Activated CD4-positive, alpha-beta T cell treated with anti-CD3 and anti-CD28 coated beads for 36 hours (primary cell): ENCODE results near the gene THSD4. TPM values are rescaled to one million over a fixed set of nuclear protein-coding genes. Genes with fewer than 3 reads are reported as not detected.

Experiments used
- ATAC-seq: fragments of 200-7000 bp; cut with Tn5 transposase; one replicate; pipeline ENCODE4 v1.10.0; 2021; ENCODE audit warnings: mild to moderate bottlenecking, moderate library complexity
- CTCF ChIA-PET: fragments of 350-600 bp; sonication (Branson Sonifier 250); formaldehyde crosslinking; loops from one replicate; lab custom pipeline; 2021; ENCODE audit warnings: antibody characterized with exemption; lab: Charles Lee
- POLR2A ChIA-PET: fragments of 350-600 bp; sonication (Branson Sonifier 250); formaldehyde crosslinking; loops from one replicate; lab custom pipeline; 2021; ENCODE audit warnings: antibody characterized with exemption, inconsistent platforms; lab: Charles Lee
- DNase-seq: peaks from one replicate; pipeline ENCODE4 v3.0.0-alpha.2; 2020
- H3K27ac Mint-ChIP-seq: one replicate; pipeline ENCODE4 v1.8.0; 2021; ENCODE audit warnings: mixed read lengths
- H3K27me3 Mint-ChIP-seq: one replicate; pipeline ENCODE4 v1.8.0; 2021; ENCODE audit warnings: mixed read lengths
- H3K36me3 Mint-ChIP-seq: one replicate; pipeline ENCODE4 v1.8.0; 2021; ENCODE audit warnings: low read depth, mixed read lengths
- H3K4me1 Mint-ChIP-seq: one replicate; pipeline ENCODE4 v1.8.0; 2021; ENCODE audit warnings: mixed read lengths
- H3K4me3 Mint-ChIP-seq: one replicate; pipeline ENCODE4 v1.8.0; 2021; ENCODE audit warnings: mild to moderate bottlenecking, moderate library complexity, mixed read lengths
- H3K9me3 Mint-ChIP-seq: one replicate; pipeline ENCODE4 v1.8.0; 2021; ENCODE audit warnings: low read depth, mixed read lengths
- intact Hi-C, 2 experiments: fragments of 100-400 bp; cut with DNase I in 1 of 2; cut with micrococcal nuclease in 1 of 2; formaldehyde crosslinking; loops; one replicate each; pipeline versions ENCODE4 v1.14.2 to v1.15.1; 2022 to 2024; cut with DNase I, micrococcal nuclease
- total RNA-seq, 2 experiments: library from RNA; stranded (reverse); gene quantifications; one replicate each; pipeline ENCODE4 v1.2.3, GENCODE V29; 2021

The THSD4 gene
- total RNA-seq, 2 experiments from 2014 or later = not detected

GRCh38 chr15:71592203-71592602, 476.9 kb downstream of the THSD4 start:
- ChIA-PET POLR2A (no interaction called here), CTCF (no interaction called here)
- H3K9me3 Mint-ChIP-seq = no peaks in the 10 kb centered on the region
- H3K27ac Mint-ChIP-seq = no peak overlapping the region
- no peak for DNase-seq
- H3K27me3 Mint-ChIP-seq = peaks cover 4% of the 10 kb centered on the region
- no peaks in the 10 kb centered on the region for H3K4me1 Mint-ChIP-seq
- intact Hi-C loops = no loop called here
- H3K4me3 Mint-ChIP-seq = no peak overlapping the region
- no peak for ATAC-seq
- no peaks in the 10 kb centered on the region for H3K36me3 Mint-ChIP-seq

- H3K4me3 Mint-ChIP-seq = no peak overlapping the region
- H3K36me3 Mint-ChIP-seq = no peaks in the 10 kb centered on the region
- no peak for DNase-seq
- H3K4me1 Mint-ChIP-seq = no peaks in the 10 kb centered on the region
- ChIA-PET CTCF (no interaction called here), POLR2A (no interaction called here)
- H3K27ac Mint-ChIP-seq = no peak overlapping the region
- no peak for ATAC-seq
- no peaks in the 10 kb centered on the region for H3K9me3 Mint-ChIP-seq
- intact Hi-C loops = no loop called here
- H3K27me3 Mint-ChIP-seq = peaks cover 2% of the 10 kb centered on the region
Measured at GRCh38 chr15:71595846-71596553, 480.7 kb downstream of the THSD4 start.

- H3K4me3 Mint-ChIP-seq = no peak overlapping the region
- no peak overlapping the region for H3K27ac Mint-ChIP-seq
- intact Hi-C loops = no loop called here
- peaks cover 5% of the 10 kb centered on the region for H3K27me3 Mint-ChIP-seq
- no peaks in the 10 kb centered on the region for H3K36me3 Mint-ChIP-seq
- H3K4me1 Mint-ChIP-seq = no peaks in the 10 kb centered on the region
- ChIA-PET POLR2A (no interaction called here), CTCF (no interaction called here)
- ATAC-seq = no peak
- H3K9me3 Mint-ChIP-seq = no peaks in the 10 kb centered on the region
- DNase-seq = no peak
Measured at GRCh38 chr15:71596672-71597071, 481.4 kb downstream of the THSD4 start.

DNA sequence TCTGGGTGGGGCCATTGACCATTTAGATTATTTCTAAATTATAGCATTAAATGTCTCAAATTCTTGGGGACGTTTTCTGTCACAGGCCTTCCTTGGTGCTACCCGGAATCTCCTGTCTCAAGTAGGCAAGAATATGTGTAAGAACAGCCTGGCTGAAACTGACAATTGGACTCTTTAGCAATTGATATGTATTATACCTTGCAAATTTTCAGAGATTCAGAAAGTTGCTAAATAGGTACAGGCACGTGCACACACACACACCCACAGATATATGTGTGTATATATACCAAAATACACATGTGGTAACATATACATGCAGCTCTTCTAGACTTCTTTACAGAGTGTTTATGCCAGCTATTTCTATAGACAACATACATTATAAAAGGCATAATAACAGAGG, 481.9 kb downstream of the THSD4 start:
- no peak for ATAC-seq
- H3K9me3 Mint-ChIP-seq = no peaks in the 10 kb centered on the region
- H3K27ac Mint-ChIP-seq = no peak overlapping the region
- no peaks in the 10 kb centered on the region for H3K36me3 Mint-ChIP-seq
- no peak overlapping the region for H3K4me3 Mint-ChIP-seq
- intact Hi-C loops = no loop called here
- ChIA-PET POLR2A (no interaction called here), CTCF (no interaction called here)
- no peak for DNase-seq
- H3K27me3 Mint-ChIP-seq = peaks cover 7% of the 10 kb centered on the region
- no peaks in the 10 kb centered on the region for H3K4me1 Mint-ChIP-seq

GRCh38 chr15:71597637-71598036, 482.4 kb downstream of the THSD4 start:
- DNase-seq (no peak), ATAC-seq (no peak)
- no peak overlapping the region for H3K27ac Mint-ChIP-seq
- CTCF ChIA-PET = no interaction called here
- H3K27me3 Mint-ChIP-seq = peaks cover 7% of the 10 kb centered on the region
- no peaks in the 10 kb centered on the region for H3K4me1 Mint-ChIP-seq
- H3K36me3 Mint-ChIP-seq = no peaks in the 10 kb centered on the region
- POLR2A ChIA-PET = no interaction called here
- H3K9me3 Mint-ChIP-seq = no peaks in the 10 kb centered on the region
- H3K4me3 Mint-ChIP-seq = no peak overlapping the region
- intact Hi-C loops = no loop called here

DNA sequence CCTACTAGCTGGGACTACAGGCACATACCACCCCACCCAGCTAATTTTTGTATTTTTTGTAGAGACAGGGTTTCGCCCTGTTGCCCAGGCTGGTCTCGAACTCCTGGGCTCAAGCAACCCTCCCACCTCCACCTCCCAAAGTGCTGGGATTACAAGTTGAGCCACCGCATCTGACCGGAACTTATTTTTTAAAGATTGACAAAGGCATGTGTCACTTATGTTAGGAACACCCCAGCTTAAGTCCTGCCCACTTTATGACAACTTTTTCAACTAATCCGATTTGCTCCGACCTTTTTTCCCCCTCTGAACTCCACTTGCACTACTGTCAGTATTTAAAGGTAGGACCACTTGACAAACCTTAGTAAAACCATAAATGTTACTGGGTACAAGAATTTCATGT, 483.5 kb downstream of the THSD4 start:
- no peak for ATAC-seq
- no peaks in the 10 kb centered on the region for H3K36me3 Mint-ChIP-seq
- intact Hi-C loops = no loop called here
- no peak for DNase-seq
- H3K27me3 Mint-ChIP-seq = peaks cover 9% of the 10 kb centered on the region
- ChIA-PET CTCF (no interaction called here), POLR2A (no interaction called here)
- no peaks in the 10 kb centered on the region for H3K9me3 Mint-ChIP-seq
- H3K4me1 Mint-ChIP-seq = no peaks in the 10 kb centered on the region
- H3K4me3 Mint-ChIP-seq = no peak overlapping the region
- no peak overlapping the region for H3K27ac Mint-ChIP-seq

GRCh38 chr15:71599418-71600151, 484.3 kb downstream of the THSD4 start:
- ChIA-PET POLR2A (no interaction called here), CTCF (no interaction called here)
- intact Hi-C loops = no loop called here
- Mint-ChIP-seq H3K9me3 (no peaks in the 10 kb centered on the region), H3K27ac (no peak overlapping the region), H3K36me3 (no peaks in the 10 kb centered on the region), H3K27me3 (peaks cover 9% of the 10 kb centered on the region), H3K4me1 (no peaks in the 10 kb centered on the region), H3K4me3 (no peak overlapping the region)
- ATAC-seq = no peak
- no peak for DNase-seq

DNA sequence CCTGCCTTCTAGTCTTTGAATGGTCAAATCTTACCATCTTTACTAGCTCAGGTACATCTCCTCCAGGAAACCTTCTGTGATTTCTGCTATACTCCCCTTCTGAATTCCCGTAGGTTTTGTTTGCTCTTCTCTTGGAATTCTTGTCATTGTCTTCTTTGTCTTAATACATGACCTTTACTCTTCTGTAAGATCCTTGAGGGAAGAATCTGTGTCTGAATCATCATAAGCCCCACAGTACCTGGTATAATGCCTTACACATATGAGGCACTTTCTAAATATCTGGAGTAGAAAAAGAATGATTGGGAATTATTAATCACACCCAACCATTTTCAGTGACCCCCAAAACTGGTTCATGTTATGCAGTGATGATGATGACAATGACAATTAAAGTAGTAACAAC, 485.0 kb downstream of the THSD4 start:
- intact Hi-C loops = no loop called here
- ChIA-PET CTCF (no interaction called here), POLR2A (no interaction called here)
- H3K36me3 Mint-ChIP-seq = no peaks in the 10 kb centered on the region
- no peak overlapping the region for H3K4me3 Mint-ChIP-seq
- peaks cover 9% of the 10 kb centered on the region for H3K27me3 Mint-ChIP-seq
- H3K9me3 Mint-ChIP-seq = no peaks in the 10 kb centered on the region
- no peak for DNase-seq
- no peaks in the 10 kb centered on the region for H3K4me1 Mint-ChIP-seq
- no peak overlapping the region for H3K27ac Mint-ChIP-seq
- no peak for ATAC-seq

DNA sequence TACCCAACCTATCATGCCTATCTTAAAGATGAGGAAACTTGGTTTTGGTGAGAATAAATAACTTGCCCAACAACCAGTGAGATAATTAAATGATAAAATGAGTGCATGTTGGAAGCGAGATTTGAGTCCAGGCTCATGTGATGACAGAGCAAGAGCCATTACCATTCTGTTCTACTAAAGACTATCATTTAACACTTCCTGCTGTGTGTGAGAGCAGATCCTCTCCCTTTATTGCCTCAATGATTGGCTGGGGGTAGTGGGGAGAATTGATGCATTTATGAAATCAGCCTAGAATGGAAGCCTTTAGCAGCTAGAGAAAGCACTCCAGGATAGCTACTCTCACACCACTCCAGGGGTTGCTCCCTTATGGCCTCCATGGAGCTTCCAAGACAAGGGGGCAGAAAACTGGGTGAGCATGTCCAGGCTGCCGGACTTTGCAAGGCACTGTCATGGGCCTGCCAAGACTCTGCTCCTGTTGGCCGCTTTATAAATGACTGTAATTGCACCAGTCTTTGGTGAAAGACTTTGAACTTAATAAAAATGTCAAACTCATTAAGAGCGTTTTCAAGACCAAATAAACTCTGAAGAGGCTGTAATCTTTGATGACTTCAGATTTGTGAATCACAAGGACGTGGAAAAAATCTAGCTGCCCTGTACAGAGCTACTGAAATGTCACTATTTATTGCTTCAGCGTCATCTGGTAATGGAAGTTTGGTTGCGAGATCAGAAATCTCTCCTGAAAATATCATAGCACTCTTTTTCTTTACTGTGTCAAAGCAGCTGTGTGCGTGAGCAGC, 486.0 kb downstream of the THSD4 start:
- no peaks in the 10 kb centered on the region for H3K4me1 Mint-ChIP-seq
- CTCF ChIA-PET = no interaction called here
- H3K27ac Mint-ChIP-seq = no peak overlapping the region
- ATAC-seq = no peak
- POLR2A ChIA-PET = no interaction called here
- no peak overlapping the region for H3K4me3 Mint-ChIP-seq
- no peaks in the 10 kb centered on the region for H3K9me3 Mint-ChIP-seq
- DNase-seq = no peak
- H3K36me3 Mint-ChIP-seq = no peaks in the 10 kb centered on the region
- intact Hi-C loops = no loop called here
- peaks cover 14% of the 10 kb centered on the region for H3K27me3 Mint-ChIP-seq

DNA sequence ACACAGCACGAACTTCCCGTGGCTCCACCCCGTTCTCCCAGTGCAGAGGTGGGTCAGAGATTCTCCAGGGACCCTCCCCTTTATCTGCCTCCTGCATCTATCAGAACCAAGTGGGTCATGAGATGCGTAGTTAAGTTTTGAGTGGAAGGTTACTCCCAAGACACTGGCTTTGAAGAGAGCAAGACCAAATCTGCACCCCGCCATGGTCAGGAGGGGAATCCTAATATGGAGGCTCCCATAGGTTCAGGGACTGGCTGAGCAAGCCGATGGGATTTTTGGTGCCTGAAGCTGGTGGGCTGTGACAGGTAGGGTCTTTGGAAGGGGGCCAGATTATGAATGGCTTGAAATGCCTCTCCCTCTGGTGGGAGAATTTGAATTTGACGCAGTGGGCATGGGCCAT, 488.1 kb downstream of the THSD4 start:
- Mint-ChIP-seq H3K27me3 (peaks cover 16% of the 10 kb centered on the region), H3K36me3 (no peaks in the 10 kb centered on the region), H3K4me1 (no peaks in the 10 kb centered on the region), H3K27ac (no peak overlapping the region), H3K4me3 (no peak overlapping the region), H3K9me3 (no peaks in the 10 kb centered on the region)
- DNase-seq (no peak), ATAC-seq (no peak)
- intact Hi-C loops = no loop called here
- ChIA-PET CTCF (interaction anchor here (0.8 kb wide), 1 partner anchor 1583 kb away, joined by 4 read pairs; no protein-coding TSS in a partner anchor), POLR2A (interaction anchor here (0.6 kb wide), 1 partner anchor 233 kb away, joined by 3 read pairs; no protein-coding TSS in a partner anchor)

GRCh38 chr15:71607383-71607782, 492.1 kb downstream of the THSD4 start:
- Mint-ChIP-seq H3K27me3 (peaks cover 17% of the 10 kb centered on the region), H3K27ac (no peak overlapping the region), H3K4me3 (no peak overlapping the region), H3K9me3 (no peaks in the 10 kb centered on the region), H3K36me3 (no peaks in the 10 kb centered on the region), H3K4me1 (no peaks in the 10 kb centered on the region)
- DNase-seq (no peak), ATAC-seq (no peak)
- ChIA-PET CTCF (no interaction called here), POLR2A (no interaction called here)
- intact Hi-C loops = no loop called here
